Measurements from ENCODE around the gene NKX2-2. TPM values are rescaled to one million over a fixed set of nuclear protein-coding genes. Genes with fewer than 3 reads are reported as not detected.

The NKX2-2 gene
- total and polyA plus RNA-seq, 2 of the 4 experiments (the other 2 are of a cell fraction), result not detected

GRCh38 chr20:21505161-21505809 is 8.6 kb downstream of the NKX2-2 start:
- no peak overlapping the region for H3K14ac ChIP-seq (replicated peaks; ENCODE audit: low read depth, low read length)
- in situ Hi-C loops (cut with MboI; ENCODE audit: low sequenced_read_pairs) (loop anchor here (5.0 kb wide), 1 partner anchor 668 kb away; no protein-coding TSS in a partner anchor), intact Hi-C loops (cut with micrococcal nuclease) (loop anchor here (1.0 kb wide), 3 partner anchors 269 to 668 kb away; no protein-coding TSS in a partner anchor), dilution Hi-C loops (cut with HindIII; ENCODE audit: low sequenced_read_pairs, unreplicated experiment) (no loop called here)
- H3K9ac ChIP-seq (ENCODE audit: low read depth, low read length), result no peak overlapping the region
- 0% methylated on average over 1 of the region's 36 CpGs; no CpG with 5 or more reads in 1 of the 2 experiments for WGBS, 2 experiments (ENCODE audit: extremely low coverage in 2 of 2, insufficient read length in 1 of 2)
- TF ChIP-seq, protein P1, sequence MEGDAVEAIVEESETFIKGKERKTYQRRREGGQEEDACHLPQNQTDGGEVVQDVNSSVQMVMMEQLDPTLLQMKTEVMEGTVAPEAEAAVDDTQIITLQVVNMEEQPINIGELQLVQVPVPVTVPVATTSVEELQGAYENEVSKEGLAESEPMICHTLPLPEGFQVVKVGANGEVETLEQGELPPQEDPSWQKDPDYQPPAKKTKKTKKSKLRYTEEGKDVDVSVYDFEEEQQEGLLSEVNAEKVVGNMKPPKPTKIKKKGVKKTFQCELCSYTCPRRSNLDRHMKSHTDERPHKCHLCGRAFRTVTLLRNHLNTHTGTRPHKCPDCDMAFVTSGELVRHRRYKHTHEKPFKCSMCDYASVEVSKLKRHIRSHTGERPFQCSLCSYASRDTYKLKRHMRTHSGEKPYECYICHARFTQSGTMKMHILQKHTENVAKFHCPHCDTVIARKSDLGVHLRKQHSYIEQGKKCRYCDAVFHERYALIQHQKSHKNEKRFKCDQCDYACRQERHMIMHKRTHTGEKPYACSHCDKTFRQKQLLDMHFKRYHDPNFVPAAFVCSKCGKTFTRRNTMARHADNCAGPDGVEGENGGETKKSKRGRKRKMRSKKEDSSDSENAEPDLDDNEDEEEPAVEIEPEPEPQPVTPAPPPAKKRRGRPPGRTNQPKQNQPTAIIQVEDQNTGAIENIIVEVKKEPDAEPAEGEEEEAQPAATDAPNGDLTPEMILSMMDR (conservative IDR thresholded peaks at IDR 0.05; ENCODE audit: low read depth, low read length), result peak; percentile 96
- peak; percentile 39; the same call in 1 of the 2 replicates for TF ChIP-seq POLR2A (IDR thresholded peaks at IDR 0.05; ENCODE audit: low read depth, low read length)
- no peak for TF ChIP-seq NFE2L2 (IDR thresholded peaks at IDR 0.05; ENCODE audit: low read depth, low read length)
- peak; percentile 96 for TF ChIP-seq SMC3 (IDR thresholded peaks at IDR 0.05; ENCODE audit: low read depth, low read length)
- TF ChIP-seq RAD21 (IDR thresholded peaks at IDR 0.05; ENCODE audit: low read length), result peak; percentile 96
- TF ChIP-seq CHD1 (IDR thresholded peaks at IDR 0.05; ENCODE audit: low read depth, low read length), result no peak
- TF ChIP-seq BHLHE40 (IDR thresholded peaks at IDR 0.05; ENCODE audit: low read depth, low read length), result no peak
- H3K36me3 ChIP-seq (ENCODE audit: control insufficient read depth, insufficient read depth, low read length), result no peaks in the 10 kb centered on the region
- ChIA-PET POLR2A (ENCODE audit: unreplicated experiment) (interaction anchor here (0.6 kb wide), 1 partner anchor 667 kb away, joined by 6 read pairs; no protein-coding TSS in a partner anchor), CTCF (interaction anchor here (0.6 to 3.5 kb wide), 17 partner anchors 10 to 669 kb away, joined by 3 to 40 read pairs (median 4); no protein-coding TSS in a partner anchor)
- H2BK15ac ChIP-seq (ENCODE audit: low read depth, low read length), result no peak overlapping the region
- no peak overlapping the region for H3K23ac ChIP-seq (ENCODE audit: low read depth, low read length)
- no peaks in the 10 kb centered on the region; the same call in 1 of the 2 replicates for H3K4me1 ChIP-seq (ENCODE audit: control insufficient read depth, insufficient read depth, low read length)
- H2BK5ac ChIP-seq (ENCODE audit: low read depth, low read length, poor library complexity, severe bottlenecking), result no peak overlapping the region
- H3K9me1 ChIP-seq (ENCODE audit: insufficient read depth, low read length), result no peaks in the 10 kb centered on the region
- no TSS peak for BruUV-seq (replicated peaks)
- no peak overlapping the region for H4K91ac ChIP-seq (ENCODE audit: insufficient read depth, low read depth, low read length)
- no peak overlapping the region for H2BK120ac ChIP-seq (ENCODE audit: low read depth, low read length)
- no peak overlapping the region for H4K5ac ChIP-seq (ENCODE audit: low read depth, low read length)
- H3K18ac ChIP-seq (ENCODE audit: low read depth, low read length), result no peak overlapping the region
- H4K8ac ChIP-seq (ENCODE audit: low read depth in 2 of 2, low read length in 2 of 2), result no peak overlapping the region
- H2BK20ac ChIP-seq (ENCODE audit: low read depth, low read length), result no peak overlapping the region
- DNase-seq, result peak; percentile 22
- H2AK5ac ChIP-seq (ENCODE audit: low read depth, low read length), result no peak overlapping the region
- no peak overlapping the region for H3K27ac ChIP-seq (ENCODE audit: insufficient read depth, low read length)
- H3K27me3 ChIP-seq (ENCODE audit: control insufficient read depth, insufficient read depth, low read length), result peaks cover 61% of the 10 kb centered on the region
- H3K4me3 ChIP-seq (ENCODE audit: insufficient read depth, low read depth, low read length), result no peak overlapping the region
- peak; percentile 84 for ATAC-seq (ENCODE audit: low read depth)
- H3K4me2 ChIP-seq (ENCODE audit: low read depth, low read length), result no peak overlapping the region
- H3K56ac ChIP-seq (ENCODE audit: extremely low read depth, insufficient read depth, low read length), result no peak overlapping the region
- H3K79me1 ChIP-seq (ENCODE audit: low read depth in 1 of 2, low read length in 2 of 2), result no peaks in the 10 kb centered on the region
- no peaks in the 10 kb centered on the region for H3K9me3 ChIP-seq (ENCODE audit: control insufficient read depth, insufficient read depth, low read length)
- no peak overlapping the region for H3K4ac ChIP-seq (ENCODE audit: low read depth, low read length)
- peak overlapping the region; percentile 90 for H2AFZ ChIP-seq (replicated peaks; ENCODE audit: low read length, poor library complexity)
- no peaks in the 10 kb centered on the region; the same call in 1 of the 2 replicates for H4K20me1 ChIP-seq (ENCODE audit: insufficient read depth, low read length)
- peak overlapping the region; percentile 15 for H2AK9ac ChIP-seq (replicated peaks; ENCODE audit: low read depth, low read length, poor library complexity)
